ENCODE results near the gene TAGAP. TPM values are rescaled to one million over a fixed set of nuclear protein-coding genes. Genes with fewer than 3 reads are reported as not detected.

The TAGAP gene, protein sequence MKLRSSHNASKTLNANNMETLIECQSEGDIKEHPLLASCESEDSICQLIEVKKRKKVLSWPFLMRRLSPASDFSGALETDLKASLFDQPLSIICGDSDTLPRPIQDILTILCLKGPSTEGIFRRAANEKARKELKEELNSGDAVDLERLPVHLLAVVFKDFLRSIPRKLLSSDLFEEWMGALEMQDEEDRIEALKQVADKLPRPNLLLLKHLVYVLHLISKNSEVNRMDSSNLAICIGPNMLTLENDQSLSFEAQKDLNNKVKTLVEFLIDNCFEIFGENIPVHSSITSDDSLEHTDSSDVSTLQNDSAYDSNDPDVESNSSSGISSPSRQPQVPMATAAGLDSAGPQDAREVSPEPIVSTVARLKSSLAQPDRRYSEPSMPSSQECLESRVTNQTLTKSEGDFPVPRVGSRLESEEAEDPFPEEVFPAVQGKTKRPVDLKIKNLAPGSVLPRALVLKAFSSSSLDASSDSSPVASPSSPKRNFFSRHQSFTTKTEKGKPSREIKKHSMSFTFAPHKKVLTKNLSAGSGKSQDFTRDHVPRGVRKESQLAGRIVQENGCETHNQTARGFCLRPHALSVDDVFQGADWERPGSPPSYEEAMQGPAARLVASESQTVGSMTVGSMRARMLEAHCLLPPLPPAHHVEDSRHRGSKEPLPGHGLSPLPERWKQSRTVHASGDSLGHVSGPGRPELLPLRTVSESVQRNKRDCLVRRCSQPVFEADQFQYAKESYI
- total RNA-seq: not detected in 2 replicates

GRCh38 chr6:159044899-159045727 is at the start of gene TAGAP:
TAGAP (minus strand) TSS chr6:159044991; CDS start chr6:159044146, 845 bp downstream.

GRCh38 chr6:158999666-159000403 is 45.0 kb downstream of the TAGAP start, which contains the start of gene RSPH3:
RSPH3 (minus strand) TSS chr6:159000202; CDS start chr6:158999550, 652 bp downstream.

Other genes starting within 250 kb of the TAGAP start
- gene EZR, start 225.6 kb downstream of the TAGAP start, total RNA-seq: 11.6 and 11.8 TPM in 2 replicates
- gene RSPH3, start 44.8 kb downstream of the TAGAP start, total RNA-seq: 5.5 and 5.8 TPM in 2 replicates
- gene FNDC1, start 124.4 kb upstream of the TAGAP start, total RNA-seq: 1.7 TPM in 2 replicates

All from cardiac ventricle fibroblast (primary cell).